WERI-Rb-1 (cell line): Measurements from ENCODE around the gene SEC22C.

ENCODE experiments used
- DNase-seq: peaks from one replicate; pipeline ENCODE4 v3.0.0-alpha.2; 2020
- H3K27ac ChIP-seq: fragments of 250-450 bp; sonication (Bioruptor Pico); 2 replicates; pipeline ENCODE4 v1.5.1; 2020; ENCODE audit warnings: mild to moderate bottlenecking, moderate library complexity
- H3K27me3 ChIP-seq: fragments of 250-450 bp; sonication (Bioruptor Pico); 2 replicates; pipeline ENCODE4 v1.5.1; 2021; ENCODE audit warnings: mild to moderate bottlenecking, low read depth, moderate library complexity; ENCODE audit not compliant: insufficient read depth, severe bottlenecking
- H3K36me3 ChIP-seq: fragments of 250-450 bp; sonication (Bioruptor Pico); 2 replicates; pipeline ENCODE4 v1.5.1; 2020; ENCODE audit warnings: mild to moderate bottlenecking, moderate library complexity
- H3K4me3 ChIP-seq: 2 replicates; pipeline ENCODE4 v1.5.1; 2011; ENCODE audit warnings: low read depth, mild to moderate bottlenecking, control low read depth, low read length
- H3K9me3 ChIP-seq: fragments of 250-450 bp; sonication (Bioruptor Pico); 2 replicates; pipeline ENCODE4 v1.5.1; 2021; ENCODE audit warnings: mild to moderate bottlenecking, moderate library complexity; ENCODE audit not compliant: severe bottlenecking
- TF ChIP-seq, protein P1 (sequence below): IDR thresholded peaks from 2 replicates; pipeline ENCODE4 v1.5.1; 2011; ENCODE audit warnings: low read depth, mild to moderate bottlenecking, control low read depth, inconsistent platforms, low read length

SEC22C gene

DNA sequence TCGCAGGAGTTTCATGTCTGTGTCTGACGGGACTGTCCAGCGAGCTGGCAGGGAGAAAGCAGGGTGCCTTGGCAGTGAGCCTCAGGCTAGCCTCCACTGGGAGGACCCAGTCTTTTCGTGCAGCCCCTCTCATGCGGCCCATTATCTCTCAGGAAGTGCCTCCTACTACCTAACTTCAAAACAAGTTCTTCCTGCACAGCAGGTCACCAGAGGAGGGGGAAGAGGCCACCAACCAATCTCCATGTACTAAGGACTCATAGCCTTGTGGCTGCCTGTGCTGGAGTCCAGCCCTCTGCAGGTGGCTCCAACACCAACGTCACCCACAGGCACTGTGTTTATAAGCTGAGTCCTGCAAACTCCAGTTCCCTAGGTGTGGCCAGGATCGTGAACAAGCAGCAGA, 74.5 kb downstream of the SEC22C start:
- Histone ChIP-seq H3K9me3 (no peaks in the 10 kb centered on the region), H3K27me3 (no peaks in the 10 kb centered on the region), H3K27ac (no peak overlapping the region), H3K36me3 (no peaks in the 10 kb centered on the region), H3K4me3 (no peak overlapping the region)
- DNase-seq = no peak
- TF ChIP-seq, protein P1, sequence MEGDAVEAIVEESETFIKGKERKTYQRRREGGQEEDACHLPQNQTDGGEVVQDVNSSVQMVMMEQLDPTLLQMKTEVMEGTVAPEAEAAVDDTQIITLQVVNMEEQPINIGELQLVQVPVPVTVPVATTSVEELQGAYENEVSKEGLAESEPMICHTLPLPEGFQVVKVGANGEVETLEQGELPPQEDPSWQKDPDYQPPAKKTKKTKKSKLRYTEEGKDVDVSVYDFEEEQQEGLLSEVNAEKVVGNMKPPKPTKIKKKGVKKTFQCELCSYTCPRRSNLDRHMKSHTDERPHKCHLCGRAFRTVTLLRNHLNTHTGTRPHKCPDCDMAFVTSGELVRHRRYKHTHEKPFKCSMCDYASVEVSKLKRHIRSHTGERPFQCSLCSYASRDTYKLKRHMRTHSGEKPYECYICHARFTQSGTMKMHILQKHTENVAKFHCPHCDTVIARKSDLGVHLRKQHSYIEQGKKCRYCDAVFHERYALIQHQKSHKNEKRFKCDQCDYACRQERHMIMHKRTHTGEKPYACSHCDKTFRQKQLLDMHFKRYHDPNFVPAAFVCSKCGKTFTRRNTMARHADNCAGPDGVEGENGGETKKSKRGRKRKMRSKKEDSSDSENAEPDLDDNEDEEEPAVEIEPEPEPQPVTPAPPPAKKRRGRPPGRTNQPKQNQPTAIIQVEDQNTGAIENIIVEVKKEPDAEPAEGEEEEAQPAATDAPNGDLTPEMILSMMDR = no peak

DNA sequence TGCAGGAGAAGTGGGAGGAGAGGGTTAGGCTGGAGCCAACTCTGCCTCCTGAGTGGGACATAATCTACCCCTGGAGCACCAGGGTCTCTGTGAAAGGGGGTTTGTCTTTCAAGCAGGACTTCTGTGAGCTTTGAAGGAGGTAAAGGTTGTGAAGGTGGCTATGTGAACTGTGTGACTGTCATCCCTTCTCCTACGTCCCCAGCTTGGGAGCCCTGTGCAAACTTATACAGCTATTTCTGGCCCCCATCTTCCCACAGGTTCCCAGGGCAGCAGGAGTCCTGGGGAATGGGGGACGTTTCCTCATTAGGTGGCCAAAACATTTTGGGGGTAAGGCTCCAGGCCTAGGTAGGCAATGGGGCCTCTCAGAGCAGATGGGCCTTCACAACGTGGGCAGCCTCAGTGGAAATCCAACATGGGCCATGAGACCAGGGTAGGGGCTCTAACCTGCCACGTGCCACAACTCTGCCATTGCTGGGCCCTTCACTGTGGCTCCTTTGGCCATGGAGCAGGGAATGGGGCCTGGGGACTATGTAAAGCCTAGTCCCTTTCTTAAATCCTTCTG, 75.8 kb downstream of the SEC22C start:
- Histone ChIP-seq H3K36me3 (no peaks in the 10 kb centered on the region), H3K4me3 (no peak overlapping the region), H3K9me3 (no peaks in the 10 kb centered on the region), H3K27ac (no peak overlapping the region), H3K27me3 (no peaks in the 10 kb centered on the region)
- TF ChIP-seq, protein P1 = no peak
- peak; percentile 1 for DNase-seq

DNA sequence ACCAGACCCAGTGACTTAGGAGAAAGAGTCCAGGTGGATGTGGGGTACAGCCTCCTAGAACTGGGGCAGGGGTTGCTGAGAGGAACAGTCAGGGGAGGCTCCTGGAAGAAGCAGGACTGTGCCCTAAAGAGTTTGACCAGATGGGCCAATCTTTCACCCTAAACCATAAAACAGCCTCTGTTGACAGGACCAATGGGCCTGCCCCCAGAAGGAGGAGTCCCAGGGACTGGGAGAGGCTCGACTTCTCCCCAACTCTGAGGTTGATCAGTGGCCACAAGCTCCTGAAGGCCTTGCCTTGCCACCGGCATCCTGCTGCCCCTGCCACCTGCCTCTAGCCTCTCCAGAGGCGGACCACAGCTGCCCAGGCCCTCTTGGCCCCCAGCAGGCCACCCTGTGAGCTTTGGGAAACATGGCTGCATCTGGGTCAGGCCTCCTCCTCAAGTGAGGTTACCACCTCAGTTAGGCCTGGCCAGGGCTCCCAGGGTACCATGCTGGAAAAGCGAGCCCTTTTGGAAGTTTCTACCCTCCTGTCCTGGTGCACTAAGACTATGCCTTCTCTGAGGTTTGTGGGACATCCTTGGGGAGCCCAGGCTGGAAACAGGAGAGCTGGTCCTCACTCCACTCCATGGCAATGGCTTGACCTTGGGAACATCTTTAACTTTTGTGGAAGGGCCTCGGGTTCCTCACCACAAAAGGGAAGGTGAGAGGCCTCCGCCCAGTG, 76.5 kb downstream of the SEC22C start:
- H3K4me3 ChIP-seq = no peak overlapping the region
- DNase-seq = peak; percentile 4
- no peak overlapping the region for H3K27ac ChIP-seq
- H3K27me3 ChIP-seq = no peaks in the 10 kb centered on the region
- TF ChIP-seq, protein P1 = no peak
- H3K36me3 ChIP-seq = no peaks in the 10 kb centered on the region
- H3K9me3 ChIP-seq = no peaks in the 10 kb centered on the region

DNA sequence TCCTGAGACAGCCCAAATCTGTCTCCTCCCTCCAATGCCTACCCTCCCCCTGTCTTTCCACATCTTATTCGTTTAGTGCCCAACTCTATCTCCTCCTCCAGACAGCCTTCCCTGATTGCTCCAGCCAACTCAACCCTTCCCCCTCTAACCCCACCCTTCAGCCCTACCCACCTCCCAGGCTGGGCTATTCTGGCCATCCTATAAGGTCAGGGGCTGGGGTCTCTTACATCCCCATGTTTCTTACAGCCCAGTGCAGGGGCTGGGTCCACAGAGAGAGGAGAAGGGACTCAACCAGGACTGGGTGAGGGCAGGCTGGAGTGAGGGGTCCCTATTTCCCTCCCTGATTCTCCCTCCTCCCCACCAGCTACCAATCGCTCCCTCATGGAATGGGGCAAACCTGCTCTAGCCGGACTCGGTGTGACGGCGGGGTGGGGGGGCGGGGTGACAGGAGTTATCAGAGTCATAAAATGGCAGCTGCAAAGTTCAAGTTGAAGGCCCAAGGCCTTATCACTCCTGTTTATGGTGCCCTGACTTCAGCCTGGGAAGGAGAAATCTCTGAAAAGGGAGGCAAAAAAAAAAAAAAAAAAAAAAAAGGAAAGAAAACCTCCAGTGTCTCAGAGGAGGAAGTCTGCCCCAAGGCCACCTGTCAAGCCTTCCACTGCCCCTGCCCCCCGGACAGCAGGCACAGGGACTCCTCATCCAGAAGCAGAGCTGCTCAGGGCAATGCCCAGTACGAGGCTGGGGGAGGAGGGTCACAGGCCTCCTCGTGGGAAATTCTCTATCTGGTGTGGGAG, 77.2 kb downstream of the SEC22C start:
- TF ChIP-seq, protein P1 = no peak
- H3K27ac ChIP-seq = no peak overlapping the region
- H3K36me3 ChIP-seq = no peaks in the 10 kb centered on the region
- H3K9me3 ChIP-seq = no peaks in the 10 kb centered on the region
- no peaks in the 10 kb centered on the region for H3K27me3 ChIP-seq
- H3K4me3 ChIP-seq = no peak overlapping the region
- peak; percentile 5 for DNase-seq

DNA sequence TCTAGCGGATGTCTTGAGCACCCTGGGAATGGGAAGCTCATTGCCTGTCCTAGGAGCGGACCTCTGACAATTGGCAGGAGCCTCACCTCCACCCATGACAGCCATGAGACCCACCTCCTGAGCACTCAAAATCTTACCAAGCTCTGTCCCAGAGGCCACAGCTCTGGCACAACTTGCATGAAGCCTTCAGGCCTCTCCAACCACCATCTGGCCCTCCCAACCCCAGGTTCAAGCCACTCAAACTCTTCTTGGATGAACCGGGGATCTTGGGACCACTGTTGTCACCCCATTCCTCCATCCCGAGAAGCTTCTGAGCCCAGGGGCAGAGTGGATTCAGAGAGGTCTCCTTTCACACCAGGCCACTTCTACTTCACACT, 77.8 kb downstream of the SEC22C start:
- H3K9me3 ChIP-seq = no peaks in the 10 kb centered on the region
- no peak overlapping the region for H3K4me3 ChIP-seq
- H3K27ac ChIP-seq = no peak overlapping the region
- H3K36me3 ChIP-seq = no peaks in the 10 kb centered on the region
- H3K27me3 ChIP-seq = no peaks in the 10 kb centered on the region
- TF ChIP-seq, protein P1 = no peak
- DNase-seq = peak; percentile 3
